ENCODE data around the gene LUC7L3.
"Not testable (repeated sequence)": the region's sequence is repeated elsewhere in the genome, so short reads cannot be mapped to it uniquely, and the experiment has no call there.

The LUC7L3 gene

GRCh38 chr17:50719144-50719923, at the start of gene LUC7L3:
Gene LUC7L3, plus strand, starts transcription at chr17:50719603. Its CDS starts 130 bp downstream, at chr17:50719733.
- DNase-seq = peak; percentile 91 to 93

- DNase-seq = no peak
These were observed 47.3 kb upstream of the LUC7L3 start for GRCh38 chr17:50672071-50672470.

- DNase-seq = no peak
These were observed 46.4 kb upstream of the LUC7L3 start for GRCh38 chr17:50672831-50673551.

- DNase-seq = no peak
These were observed 44.2 kb upstream of the LUC7L3 start for GRCh38 chr17:50675190-50675589.

GRCh38 chr17:50675627-50676026, 43.8 kb upstream of the LUC7L3 start:
- no peak for DNase-seq

- DNase-seq = no peak
These were observed 43.1 kb upstream of the LUC7L3 start for GRCh38 chr17:50676065-50676975.

- DNase-seq = no peak
These were observed 41.5 kb upstream of the LUC7L3 start for GRCh38 chr17:50677851-50678375.

GRCh38 chr17:50679008-50679544, 40.3 kb upstream of the LUC7L3 start:
- no peak for DNase-seq

- DNase-seq = no peak
These were observed 39.3 kb upstream of the LUC7L3 start for GRCh38 chr17:50680126-50680525.

GRCh38 chr17:50680543-50681262, 38.7 kb upstream of the LUC7L3 start:
- not testable (repeated sequence) for DNase-seq

GRCh38 chr17:50681263-50682200, 37.9 kb upstream of the LUC7L3 start:
- no peak for DNase-seq

- DNase-seq = no peak
These were observed 37.0 kb upstream of the LUC7L3 start for GRCh38 chr17:50682441-50682840.

GRCh38 chr17:50682938-50683337, 36.5 kb upstream of the LUC7L3 start:
- DNase-seq = no peak

GRCh38 chr17:50683434-50684287, 35.7 kb upstream of the LUC7L3 start:
- no peak for DNase-seq

- DNase-seq = no peak
These were observed 35.2 kb upstream of the LUC7L3 start for GRCh38 chr17:50684288-50684611.

GRCh38 chr17:50684612-50685333, 34.6 kb upstream of the LUC7L3 start:
- no peak for DNase-seq

GRCh38 chr17:50685334-50685665, 34.1 kb upstream of the LUC7L3 start:
- DNase-seq = no peak

- DNase-seq = no peak
These were observed 33.5 kb upstream of the LUC7L3 start for GRCh38 chr17:50685691-50686493.
